Smooth muscle cell (in vitro differentiated cells): Measurements from ENCODE around the gene GLIPR2. TPM values are rescaled to one million over a fixed set of nuclear protein-coding genes. Genes with fewer than 3 reads are reported as not detected.
A peak's percentile ranks its signal among the peaks of the same experiment; 100 is the strongest.
"Not testable (repeated sequence)": the region's sequence is repeated elsewhere in the genome, so short reads cannot be mapped to it uniquely, and the experiment has no call there.

ENCODE experiments used
- DNase-seq: peaks from one replicate; lab custom pipeline; 2025; ENCODE audit not compliant: unreplicated experiment; lab: John Stamatoyannopoulos, UW
- H2AFZ ChIP-seq: fragments of 200-600 bp; sonication (generic); 2 replicates; pipeline ENCODE4 v1.6.0; 2016; ENCODE audit warnings: antibody characterized with exemption, low read depth, mild to moderate bottlenecking
- H3F3A ChIP-seq: fragments of 200-600 bp; sonication (generic); 2 replicates; pipeline ENCODE4 v1.6.0; 2017; ENCODE audit warnings: antibody characterized with exemption, low read depth
- H3K27ac ChIP-seq: fragments of 200-600 bp; sonication (generic); 2 replicates; pipeline ENCODE4 v1.5.1; 2016; ENCODE audit warnings: low read depth, mild to moderate bottlenecking
- H3K27me3 ChIP-seq: fragments of 200-600 bp; sonication (generic); 2 replicates; pipeline ENCODE4 v1.6.1; 2016; ENCODE audit warnings: low read depth, mild to moderate bottlenecking
- H3K36me3 ChIP-seq: fragments of 200-600 bp; sonication (generic); 2 replicates; pipeline ENCODE4 v1.5.1; 2016; ENCODE audit warnings: low read depth
- H3K4me1 ChIP-seq: fragments of 200-600 bp; sonication (generic); 2 replicates; pipeline ENCODE4 v1.5.1; 2016; ENCODE audit warnings: low read depth
- H3K4me2 ChIP-seq: fragments of 200-600 bp; sonication (generic); 2 replicates; pipeline ENCODE4 v1.6.0; 2016; ENCODE audit warnings: mild to moderate bottlenecking
- H3K4me3 ChIP-seq: fragments of 200-600 bp; sonication (generic); 2 replicates; pipeline ENCODE4 v1.5.1; 2016; ENCODE audit warnings: mild to moderate bottlenecking
- H3K79me2 ChIP-seq: fragments of 200-600 bp; sonication (generic); 2 replicates; pipeline ENCODE4 v1.6.0; 2016; ENCODE audit warnings: low read depth, mild to moderate bottlenecking
- H3K9ac ChIP-seq: fragments of 200-600 bp; sonication (generic); 2 replicates; pipeline ENCODE4 v1.6.0; 2016; ENCODE audit warnings: low read depth
- H3K9me3 ChIP-seq: fragments of 200-600 bp; sonication (generic); replicated peaks from 2 replicates; pipeline ENCODE4 v1.5.1; 2016; ENCODE audit warnings: low read depth
- H4K20me1 ChIP-seq: fragments of 200-600 bp; sonication (generic); 2 replicates; pipeline ENCODE4 v1.6.0; 2016; ENCODE audit warnings: low read depth
- WGBS: methylation state at CpG from one replicate; pipeline ENCODE4 v1.1.7; 2016; ENCODE audit warnings: low lambda C conversion rate; 5-methylcytosine and 5-hydroxymethylcytosine counted together
- polyA plus RNA-seq: library from polyadenylated mRNA; unstranded; fragments of >200 nt; fragmentation: Nextera tagmentation; extraction: Ambion mirVana; gene quantifications from 2 replicates; pipeline ENCODE4 v1.2.1, GENCODE V29; 2016
- total RNA-seq: library from RNA; depleted of rRNA; stranded (reverse); fragments of >200 nt; gene quantifications from 2 replicates; pipeline ENCODE4 v1.2.3, GENCODE V29; 2014
- TF ChIP-seq, protein P1 (sequence below): fragments of 200-600 bp; sonication (generic); IDR thresholded peaks from 2 replicates; pipeline ENCODE4 v1.5.1; 2017; ENCODE audit warnings: borderline replicate concordance, mild to moderate bottlenecking, antibody characterized with exemption; ENCODE audit not compliant: insufficient read depth, poor library complexity, severe bottlenecking

GLIPR2 gene
- total and polyA plus RNA-seq, 2 experiments from 2014 or later, result 30.7 to 121 TPM

GRCh38 chr9:36129139-36129538 lies 7.4 kb upstream of the GLIPR2 start:
- WGBS, result 91% methylated on average over 12 of the region's 12 CpGs
- TF ChIP-seq, protein P1, sequence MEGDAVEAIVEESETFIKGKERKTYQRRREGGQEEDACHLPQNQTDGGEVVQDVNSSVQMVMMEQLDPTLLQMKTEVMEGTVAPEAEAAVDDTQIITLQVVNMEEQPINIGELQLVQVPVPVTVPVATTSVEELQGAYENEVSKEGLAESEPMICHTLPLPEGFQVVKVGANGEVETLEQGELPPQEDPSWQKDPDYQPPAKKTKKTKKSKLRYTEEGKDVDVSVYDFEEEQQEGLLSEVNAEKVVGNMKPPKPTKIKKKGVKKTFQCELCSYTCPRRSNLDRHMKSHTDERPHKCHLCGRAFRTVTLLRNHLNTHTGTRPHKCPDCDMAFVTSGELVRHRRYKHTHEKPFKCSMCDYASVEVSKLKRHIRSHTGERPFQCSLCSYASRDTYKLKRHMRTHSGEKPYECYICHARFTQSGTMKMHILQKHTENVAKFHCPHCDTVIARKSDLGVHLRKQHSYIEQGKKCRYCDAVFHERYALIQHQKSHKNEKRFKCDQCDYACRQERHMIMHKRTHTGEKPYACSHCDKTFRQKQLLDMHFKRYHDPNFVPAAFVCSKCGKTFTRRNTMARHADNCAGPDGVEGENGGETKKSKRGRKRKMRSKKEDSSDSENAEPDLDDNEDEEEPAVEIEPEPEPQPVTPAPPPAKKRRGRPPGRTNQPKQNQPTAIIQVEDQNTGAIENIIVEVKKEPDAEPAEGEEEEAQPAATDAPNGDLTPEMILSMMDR, result no peak
- no peaks in the 10 kb centered on the region for H3K27me3 ChIP-seq

GRCh38 chr9:36131666-36132065 lies 4.9 kb upstream of the GLIPR2 start:
- not testable (repeated sequence) for H3K9me3 ChIP-seq, H3K27ac ChIP-seq, H2AFZ ChIP-seq, H3K79me2 ChIP-seq, H3K4me1 ChIP-seq, H3K27me3 ChIP-seq, H3K9ac ChIP-seq, H3K4me2 ChIP-seq, H4K20me1 ChIP-seq, H3K4me3 ChIP-seq, H3K36me3 ChIP-seq, H3F3A ChIP-seq, DNase-seq
- WGBS, result 95% methylated on average over 7 of the region's 7 CpGs

More at GRCh38 chr9:36129139-36129538, 7.4 kb upstream of the GLIPR2 start:
- no peaks in the 10 kb centered on the region for H3K36me3 ChIP-seq
- no peaks in the 10 kb centered on the region for H3K9me3 ChIP-seq
- no peak overlapping the region for H3K4me3 ChIP-seq
- no peaks in the 10 kb centered on the region for H3F3A ChIP-seq
- no peak overlapping the region for H2AFZ ChIP-seq
- H3K9ac ChIP-seq, result no peak overlapping the region
- DNase-seq, result no peak
- H3K79me2 ChIP-seq, result no peaks in the 10 kb centered on the region
- no peak overlapping the region for H3K27ac ChIP-seq
- H3K4me1 ChIP-seq, result no peaks in the 10 kb centered on the region
- H4K20me1 ChIP-seq, result no peaks in the 10 kb centered on the region
- no peak overlapping the region for H3K4me2 ChIP-seq

GRCh38 chr9:36132086-36132485 lies 4.4 kb upstream of the GLIPR2 start:
- DNase-seq, result no peak
- Histone ChIP-seq H3K4me2 (no peak overlapping the region), H3F3A (peaks cover 3% of the 10 kb centered on the region), H3K9me3 (no peaks in the 10 kb centered on the region), H3K36me3 (no peaks in the 10 kb centered on the region), H2AFZ (no peak overlapping the region), H3K4me1 (peaks cover 6% of the 10 kb centered on the region), H3K27ac (peak overlapping the region; percentile 31), H4K20me1 (no peaks in the 10 kb centered on the region), H3K4me3 (no peak overlapping the region), H3K79me2 (peaks cover 5% of the 10 kb centered on the region), H3K27me3 (no peaks in the 10 kb centered on the region), H3K9ac (no peak overlapping the region)
- 47% methylated on average over 3 of the region's 3 CpGs for WGBS
- TF ChIP-seq, protein P1, result no peak

GRCh38 chr9:36134761-36135505 lies 1.6 kb upstream of the GLIPR2 start:
- no peak overlapping the region for H3K9ac ChIP-seq
- 53% methylated on average over 9 of the region's 9 CpGs for WGBS
- TF ChIP-seq, protein P1, result no peak
- H3K4me1 ChIP-seq, result peaks cover 14% of the 10 kb centered on the region
- no peak overlapping the region for H3K4me3 ChIP-seq
- no peak overlapping the region for H3K27ac ChIP-seq
- DNase-seq, result no peak
- no peaks in the 10 kb centered on the region for H3K27me3 ChIP-seq
- H3K4me2 ChIP-seq, result no peak overlapping the region
- no peak overlapping the region for H2AFZ ChIP-seq
- peaks cover 3% of the 10 kb centered on the region for H3F3A ChIP-seq
- peaks cover 24% of the 10 kb centered on the region for H3K79me2 ChIP-seq
- peaks cover 16% of the 10 kb centered on the region for H4K20me1 ChIP-seq
- H3K9me3 ChIP-seq, result no peaks in the 10 kb centered on the region
- no peaks in the 10 kb centered on the region for H3K36me3 ChIP-seq
